HG03108 (cell line): ENCODE results near the gene TFEB.

Experiments used
- ATAC-seq: cut with Tn5 transposase; IDR thresholded peaks from one replicate; pipeline ENCODE4 v1.9.1; 2021; ENCODE audit warnings: moderate library complexity; ENCODE audit not compliant: unreplicated experiment

The TFEB gene

DNA sequence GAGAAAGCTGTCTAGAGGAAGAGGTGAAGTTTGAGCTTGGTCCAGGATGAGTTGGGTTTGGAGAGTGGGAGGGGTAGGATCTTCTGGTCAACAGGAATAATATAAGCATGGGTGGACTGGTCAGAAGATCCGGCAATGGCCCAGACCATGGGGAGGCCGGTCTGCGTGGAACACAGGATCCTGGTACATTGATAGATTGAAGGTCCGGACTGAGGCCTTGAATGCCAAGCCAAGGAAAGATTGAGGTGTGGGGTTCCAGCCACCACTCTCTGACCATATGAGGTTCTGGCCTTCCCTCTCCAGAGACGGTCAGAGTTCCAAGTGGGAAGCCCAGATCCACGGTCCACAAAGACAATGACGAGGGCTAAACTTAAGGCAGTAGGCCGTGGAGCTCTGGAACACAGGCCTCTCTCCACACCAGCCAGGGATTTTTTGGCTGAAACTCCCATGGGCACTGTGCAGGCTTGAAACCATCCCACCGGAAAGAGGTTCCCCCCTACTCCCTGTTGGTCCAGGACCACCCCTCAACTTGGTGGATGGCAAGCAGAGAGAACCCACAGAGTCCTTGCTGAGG, 94.0 kb downstream of the TFEB start:
- ATAC-seq: no peak

- no peak for ATAC-seq
These were observed 95.0 kb downstream of the TFEB start for GRCh38 chr6:41640426-41640825.

DNA sequence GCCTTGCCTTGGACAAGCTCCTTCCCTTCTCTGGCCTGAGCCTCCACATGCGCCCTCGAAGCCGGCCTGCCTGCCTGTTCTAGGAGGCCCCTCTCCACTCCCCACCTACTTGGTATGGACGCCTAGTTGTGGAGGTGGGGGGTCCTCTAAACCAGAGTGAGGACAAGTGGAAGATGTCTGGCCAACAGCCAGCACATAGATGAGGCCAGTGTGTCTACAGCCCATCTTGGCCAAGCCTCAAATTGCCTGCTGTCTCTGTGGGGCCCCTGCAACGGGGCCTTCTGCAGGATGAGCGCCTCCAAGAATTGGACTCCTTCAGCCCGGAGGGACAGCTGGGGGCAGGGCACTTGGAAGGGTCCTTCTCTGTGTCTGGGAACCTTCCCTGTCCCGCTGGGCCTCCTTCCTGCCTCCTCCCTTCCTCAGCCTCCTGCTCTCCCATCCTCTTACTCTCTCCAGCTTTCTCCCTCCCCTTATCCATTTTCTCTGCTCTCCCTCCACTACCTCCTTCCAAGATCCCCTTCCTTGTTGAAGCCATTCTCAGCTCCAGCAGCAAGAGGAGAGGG, 95.5 kb downstream of the TFEB start:
- ATAC-seq: no peak

DNA sequence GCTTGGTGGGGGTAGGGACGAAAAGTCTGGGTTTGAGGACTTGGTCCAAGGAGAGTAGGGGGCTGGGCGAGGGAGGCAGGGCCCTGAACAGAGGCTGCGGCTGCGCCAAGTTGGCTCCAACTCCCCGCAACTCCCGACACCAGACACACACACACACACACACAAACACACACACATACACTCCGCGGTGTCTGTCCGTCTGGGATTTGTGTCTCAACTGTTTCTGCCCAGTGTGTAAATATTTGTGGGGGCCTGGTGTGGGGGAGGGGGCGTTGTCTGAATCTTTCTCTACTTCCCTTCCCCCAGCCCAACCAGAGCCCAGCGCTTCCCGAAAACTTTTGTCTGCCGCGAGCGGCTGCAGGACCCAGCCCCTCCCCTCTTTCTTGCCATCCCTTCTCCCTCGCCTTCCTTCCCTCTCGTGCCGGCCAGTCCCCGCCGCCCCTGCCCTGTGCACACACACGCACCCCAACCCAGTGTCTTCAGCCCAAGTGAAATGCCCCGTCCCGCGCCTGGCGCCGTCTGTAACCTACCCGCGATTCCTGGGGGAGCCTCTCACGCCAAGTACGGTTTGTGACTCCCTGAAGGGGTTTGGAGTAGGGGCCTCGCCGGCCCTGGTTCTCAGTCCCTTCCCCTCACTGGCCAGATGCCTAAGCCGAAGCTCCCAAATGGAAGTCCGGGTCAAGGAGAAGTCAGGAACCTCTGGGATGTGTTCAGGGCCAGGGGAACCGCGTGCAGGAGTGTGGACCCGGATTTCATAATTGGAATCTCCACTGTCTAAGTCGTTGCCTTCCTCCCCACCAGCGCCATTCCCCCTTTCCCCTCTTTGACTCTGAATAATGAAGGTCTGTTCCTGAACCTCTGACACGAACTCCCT, 96.2 kb downstream of the TFEB start:
- no peak for ATAC-seq

DNA sequence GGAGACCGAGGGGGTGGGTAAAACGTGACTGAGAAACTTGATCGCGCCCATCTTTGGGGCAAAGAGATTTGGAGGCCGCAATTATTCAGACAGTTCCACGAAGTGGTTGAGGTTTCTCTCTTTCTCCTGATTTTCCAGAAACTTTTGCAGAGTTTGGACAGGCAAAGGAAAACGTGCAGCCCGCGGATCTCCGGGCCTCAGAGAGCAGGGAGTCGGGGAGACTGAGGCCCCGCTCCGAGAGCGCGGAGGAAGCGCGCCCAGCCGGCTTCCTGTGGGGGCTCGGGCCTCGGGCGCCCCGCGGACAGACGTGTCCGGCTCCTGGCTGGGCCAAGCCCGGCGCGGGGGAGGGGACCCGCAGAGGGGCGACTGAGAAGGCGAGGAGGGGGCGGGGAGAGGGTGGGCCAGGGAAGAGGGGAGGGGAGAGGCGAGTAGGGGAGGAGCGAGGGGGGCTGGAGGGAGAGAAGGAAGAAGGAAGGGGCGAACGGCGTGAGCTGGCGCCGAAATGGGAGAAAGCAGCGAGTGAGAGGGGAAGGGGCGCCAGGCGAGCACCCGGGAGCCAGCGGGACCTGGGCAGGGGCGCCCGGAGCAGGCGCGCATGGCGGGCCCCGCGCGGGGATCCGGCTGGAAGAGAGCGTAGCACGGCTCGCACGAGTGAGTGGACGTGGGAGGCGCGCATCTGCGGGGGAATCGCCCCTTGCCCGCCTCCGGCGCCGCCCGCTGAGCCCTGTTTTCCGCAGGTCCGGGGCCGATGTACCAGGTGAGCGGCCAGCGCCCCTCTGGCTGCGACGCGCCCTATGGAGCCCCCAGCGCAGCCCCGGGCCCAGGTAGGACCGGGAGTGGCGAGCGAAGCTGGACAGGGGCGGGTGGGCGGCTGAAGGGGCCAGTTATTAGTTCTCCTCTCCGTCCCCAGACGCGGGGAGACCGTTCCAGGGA, 97.1 kb downstream of the TFEB start, which contains the start of gene MDFI:
MDFI (plus strand) TSS at position 467 of the 933 bp plus-strand sequence; CDS start at position 749, 282 bp downstream.
- no peak for ATAC-seq

DNA sequence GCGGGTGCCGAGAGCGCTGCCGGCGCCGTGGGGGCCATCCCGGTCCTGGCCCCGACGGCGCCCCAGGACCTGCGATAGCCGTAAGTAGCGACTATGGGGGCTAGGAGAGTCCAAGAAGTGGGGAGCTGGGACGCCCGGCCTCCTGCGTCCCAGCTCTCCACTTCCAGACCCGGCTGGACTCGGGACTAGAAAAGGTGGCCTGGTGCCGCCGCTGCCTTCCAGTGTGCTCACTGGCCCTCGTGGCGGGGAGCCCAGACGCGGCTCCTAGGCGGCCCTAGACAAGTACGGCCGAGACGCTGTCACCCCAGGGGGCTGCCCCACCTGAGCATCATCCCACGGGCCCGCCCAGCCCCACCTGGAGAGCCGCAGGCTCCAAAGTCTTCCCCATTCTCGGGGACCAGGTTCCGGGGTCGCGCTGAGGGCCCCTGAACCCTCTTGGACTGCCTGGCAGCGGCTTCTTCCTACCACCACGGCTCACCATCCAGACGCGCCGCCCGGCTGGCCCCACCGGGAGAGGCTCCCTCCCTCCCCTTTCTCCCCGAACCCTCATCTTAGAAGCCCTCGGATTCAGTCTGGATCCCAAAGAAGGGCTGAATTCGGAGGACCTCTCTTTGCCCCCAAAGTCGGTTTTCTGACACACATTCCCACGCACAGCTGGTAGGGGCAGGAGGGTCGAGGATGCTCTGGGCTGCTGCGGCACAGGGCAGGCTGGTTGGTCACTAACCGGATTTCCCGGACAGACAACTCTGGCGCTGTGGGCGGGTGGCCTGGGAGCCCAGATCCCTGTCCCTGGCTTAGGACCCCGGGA, 98.0 kb downstream of the TFEB start:
- no peak for ATAC-seq

GRCh38 chr6:41636833-41637193, 98.6 kb downstream of the TFEB start:
- no peak for ATAC-seq

GRCh38 chr6:41635365-41635764, 100.0 kb downstream of the TFEB start:
- no peak for ATAC-seq

- no peak for ATAC-seq
These were observed 100.8 kb downstream of the TFEB start for GRCh38 chr6:41634657-41635056.
